WTC11 (cell line): Measurements from ENCODE around the gene DNTT. TPM values are rescaled to one million over a fixed set of nuclear protein-coding genes. Genes with fewer than 3 reads are reported as not detected.
A peak's percentile ranks its signal among the peaks of the same experiment; 100 is the strongest.

ENCODE experiments used
- ATAC-seq: fragments of 200-7000 bp; cut with Tn5 transposase; 2 replicates; pipeline ENCODE4 v1.10.0; 2021; ENCODE audit warnings: mild to moderate bottlenecking, moderate library complexity
- CTCF ChIA-PET: fragments of 300-600 bp; sonication (Branson Sonifier 250); formaldehyde crosslinking; loops from one replicate; lab custom pipeline; 2021; ENCODE audit warnings: antibody characterized with exemption; lab: Charles Lee
- POLR2A ChIA-PET: fragments of 350-600 bp; sonication (Branson Sonifier 250); formaldehyde crosslinking; loops from one replicate; lab custom pipeline; 2021; ENCODE audit warnings: antibody characterized with exemption; lab: Charles Lee
- DNase-seq: peaks from one replicate; pipeline ENCODE4 v3.0.0; 2021; ENCODE audit warnings: low spot score
- H3K27ac Mint-ChIP-seq: 2 replicates; pipeline ENCODE4 v1.8.0; 2021; ENCODE audit warnings: mixed read lengths
- H3K27me3 Mint-ChIP-seq: 2 replicates; pipeline ENCODE4 v1.8.0; 2021; ENCODE audit warnings: low read depth, mild to moderate bottlenecking, moderate library complexity, mixed read lengths
- H3K36me3 Mint-ChIP-seq: 2 replicates; pipeline ENCODE4 v1.8.0; 2021; ENCODE audit warnings: mixed read lengths
- H3K4me1 Mint-ChIP-seq: 2 replicates; pipeline ENCODE4 v1.8.0; 2022; ENCODE audit warnings: mixed read lengths
- H3K4me3 Mint-ChIP-seq: 2 replicates; pipeline ENCODE4 v1.8.0; 2021; ENCODE audit warnings: mild to moderate bottlenecking, moderate library complexity, mixed read lengths
- H3K9me3 Mint-ChIP-seq: 2 replicates; pipeline ENCODE4 v1.8.0; 2021; ENCODE audit warnings: mixed read lengths
- ATF6 ChIP-seq: sonication (generic); formaldehyde crosslinking; IDR thresholded peaks from 2 replicates; pipeline ENCODE4 v1.8.1; 2023; ENCODE audit warnings: mild to moderate bottlenecking, missing genetic modification reagents
- CDX4 ChIP-seq: fragments of 250-450 bp; sonication (Bioruptor Pico); IDR thresholded peaks from 2 replicates; pipeline ENCODE4 v1.9.0; 2021; ENCODE audit warnings: moderate library complexity, mild to moderate bottlenecking, inconsistent platforms, borderline replicate concordance
- ELF4 ChIP-seq: sonication (generic); formaldehyde crosslinking; IDR thresholded peaks from 2 replicates; pipeline ENCODE4 v1.8.1; 2022; ENCODE audit warnings: low read depth, mild to moderate bottlenecking, moderate library complexity, missing genetic modification reagents
- GABPB1 ChIP-seq: sonication (generic); formaldehyde crosslinking; IDR thresholded peaks from 2 replicates; pipeline ENCODE4 v1.8.1; 2023; ENCODE audit warnings: mild to moderate bottlenecking, missing genetic modification reagents
- GTF2I ChIP-seq: fragments of 250-450 bp; sonication (Bioruptor Pico); conservative IDR thresholded peaks from 2 replicates; pipeline ENCODE4 v1.4.0; 2021; ENCODE audit warnings: mild to moderate bottlenecking
- NFATC4 ChIP-seq: fragments of 250-450 bp; sonication (Bioruptor Pico); IDR thresholded peaks from 2 replicates; pipeline ENCODE4 v1.9.0; 2021; ENCODE audit warnings: mild to moderate bottlenecking
- NR2C2 ChIP-seq: sonication (generic); formaldehyde crosslinking; IDR thresholded peaks from 2 replicates; pipeline ENCODE4 v1.8.0; 2022; ENCODE audit warnings: mild to moderate bottlenecking, missing genetic modification reagents
- NR3C1 ChIP-seq: sonication (generic); formaldehyde crosslinking; conservative IDR thresholded peaks from 2 replicates; pipeline ENCODE4 v1.8.1; 2023; ENCODE audit warnings: low read depth, mild to moderate bottlenecking, missing genetic modification reagents
- PRDM15 ChIP-seq: sonication (generic); formaldehyde crosslinking; IDR thresholded peaks from 2 replicates; pipeline ENCODE4 v1.8.0; 2022; ENCODE audit warnings: missing genetic modification reagents
- SMAD3 ChIP-seq: sonication (generic); formaldehyde crosslinking; IDR thresholded peaks from 2 replicates; pipeline ENCODE4 v1.8.0; 2022; ENCODE audit warnings: missing genetic modification reagents, mild to moderate bottlenecking, borderline replicate concordance
- SMAD4 ChIP-seq: sonication (generic); formaldehyde crosslinking; IDR thresholded peaks from 2 replicates; pipeline ENCODE4 v1.8.0; 2022; ENCODE audit warnings: mild to moderate bottlenecking, missing genetic modification reagents
- ZBTB21 ChIP-seq: sonication (generic); formaldehyde crosslinking; IDR thresholded peaks from 2 replicates; pipeline ENCODE4 v1.8.1; 2023; ENCODE audit warnings: mild to moderate bottlenecking, missing genetic modification reagents, borderline replicate concordance
- ZNF121 ChIP-seq: sonication (generic); formaldehyde crosslinking; IDR thresholded peaks from 2 replicates; pipeline ENCODE4 v1.8.0; 2023; ENCODE audit warnings: missing genetic modification reagents
- ZNF512 ChIP-seq: sonication (generic); formaldehyde crosslinking; IDR thresholded peaks from 2 replicates; pipeline ENCODE4 v1.8.1; 2022; ENCODE audit warnings: missing genetic modification reagents, borderline replicate concordance
- total RNA-seq: library from RNA; stranded (reverse); gene quantifications from 3 replicates; pipeline ENCODE4 v1.2.3, GENCODE V29; 2021

DNTT gene
- total RNA-seq, 1 experiment from 2014 or later: not detected

GRCh38 chr10:96276831-96277230 is 27.4 kb upstream of the DNTT start:
- no peaks in the 10 kb centered on the region; the same call in 1 of the 2 replicates for H3K27me3 Mint-ChIP-seq
- DNase-seq: no peak
- H3K4me1 Mint-ChIP-seq: no peaks in the 10 kb centered on the region
- H3K9me3 Mint-ChIP-seq: no peaks in the 10 kb centered on the region
- no peak for ATAC-seq
- no peaks in the 10 kb centered on the region for H3K36me3 Mint-ChIP-seq
- no peak overlapping the region for H3K4me3 Mint-ChIP-seq
- CTCF ChIA-PET: no interaction called here
- TF ChIP-seq ELF4 (CRISPR knock-in tag) (no peak), ZNF121 (CRISPR knock-in tag) (no peak), GTF2I (CRISPR knock-in tag) (no peak), NFATC4 (CRISPR knock-in tag) (no peak), ATF6 (CRISPR knock-in tag) (no peak), PRDM15 (CRISPR knock-in tag) (no peak)
- POLR2A ChIA-PET: interaction anchor here (1.1 kb wide), 1 partner anchor 62 kb away, joined by 3 read pairs; no protein-coding TSS in a partner anchor
- H3K27ac Mint-ChIP-seq: no peak overlapping the region

GRCh38 chr10:96279191-96279641 is 25.0 kb upstream of the DNTT start:
- POLR2A ChIA-PET: no interaction called here
- no peak for DNase-seq
- Mint-ChIP-seq H3K27ac (no peak overlapping the region), H3K4me3 (no peak overlapping the region), H3K4me1 (no peaks in the 10 kb centered on the region), H3K27me3 (no peaks in the 10 kb centered on the region; the same call in 1 of the 2 replicates), H3K36me3 (no peaks in the 10 kb centered on the region), H3K9me3 (no peaks in the 10 kb centered on the region)
- CTCF ChIA-PET: no interaction called here
- peak; percentile 69 for ATAC-seq
- no peak for TF ChIP-seq NR2C2 (CRISPR knock-in tag)
- no peak for TF ChIP-seq ZBTB21 (CRISPR knock-in tag)
- TF ChIP-seq GABPB1 (CRISPR knock-in tag): no peak
- TF ChIP-seq ZNF512: no peak
- TF ChIP-seq NR3C1: no peak
- TF ChIP-seq CDX4 (CRISPR knock-in tag): no peak

- Mint-ChIP-seq H3K36me3 (no peaks in the 10 kb centered on the region), H3K27ac (no peak overlapping the region), H3K27me3 (no peaks in the 10 kb centered on the region; the same call in 1 of the 2 replicates), H3K4me1 (peaks cover 8% of the 10 kb centered on the region), H3K4me3 (no peak overlapping the region), H3K9me3 (no peaks in the 10 kb centered on the region)
- no peak for DNase-seq
- ATAC-seq: 0 out of 2 replicates have a peak, but pooled peaks have one; percentile 29
- ChIA-PET POLR2A (no interaction called here), CTCF (interaction anchor here (0.6 to 1.2 kb wide), 4 partner anchors 11 to 54 kb away, joined by 3 to 5 read pairs (median 3); no protein-coding TSS in a partner anchor)
- no peak for TF ChIP-seq SMAD3
- TF ChIP-seq SMAD4 (CRISPR knock-in tag): no peak
Measured at GRCh38 chr10:96280859-96281258, 23.4 kb upstream of the DNTT start.
